SH-SY5Y (cell line): ENCODE measurements around the gene PHF20.

Experiments used
- GATA2 ChIP-seq: IDR thresholded peaks from 2 replicates; pipeline ENCODE4 v1.6.1; 2011; ENCODE audit warnings: mild to moderate bottlenecking, low read depth, low read length
- GATA3 ChIP-seq: IDR thresholded peaks from 2 replicates; pipeline ENCODE4 v1.6.1; 2011; ENCODE audit warnings: low read depth, mild to moderate bottlenecking, low read length, moderate library complexity

DNA sequence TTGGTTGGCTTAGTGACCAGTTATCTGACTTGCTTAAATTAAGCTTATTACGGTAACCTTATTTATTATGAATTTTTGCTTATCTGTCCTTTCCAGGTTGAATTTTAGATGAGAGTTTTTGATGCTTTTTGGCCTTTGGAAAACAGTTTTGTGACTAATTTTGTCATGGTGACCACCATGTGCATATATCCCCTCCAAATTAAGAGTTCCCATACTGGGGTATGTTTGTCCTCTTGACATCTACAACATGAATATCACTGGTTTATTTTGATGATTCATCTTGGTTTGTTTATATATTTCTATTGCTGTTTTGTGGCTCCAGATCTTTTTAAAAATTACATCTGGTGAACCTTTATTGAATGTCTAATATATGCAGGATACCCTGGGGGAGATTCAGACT, 61.4 kb downstream of the PHF20 start:
- TF ChIP-seq GATA2 (no peak), GATA3 (no peak)
